Measurements from ENCODE around the gene TFAM. TPM values are rescaled to one million over a fixed set of nuclear protein-coding genes. Genes with fewer than 3 reads are reported as not detected.
"Not testable (repeated sequence)": the region's sequence is repeated elsewhere in the genome, so short reads cannot be mapped to it uniquely, and the experiment has no call there.

Gene TFAM
- total RNA-seq, 4 donors from 2014 or later = 9.2 to 21.7 (median 15.0) TPM

- H3K4me3 ChIP-seq = no peak overlapping the region
- TF ChIP-seq CTCF (IDR thresholded peaks at IDR 0.05 in 4 of 5, conservative IDR thresholded peaks at IDR 0.05 in 1 of 5) (no peak), POLR2A (IDR thresholded peaks at IDR 0.05) (no peak)
- no peaks in the 10 kb centered on the region for H3K4me1 ChIP-seq
- no peaks in the 10 kb centered on the region for H3K27me3 ChIP-seq
- ATAC-seq = no peak
- no peaks in the 10 kb centered on the region for H3K9me3 ChIP-seq
- H3K27ac ChIP-seq = no peak overlapping the region
- no peaks in the 10 kb centered on the region for H3K36me3 ChIP-seq
- intact Hi-C loops (cut with DNase I; ENCODE audit: low total_unique reads) = loop anchor here (10.0 kb wide), 1 partner anchor 99 kb away; the partner anchor contains the start of gene BICC1
- in situ Hi-C loops (cut with MboI; ENCODE audit: low sequenced_read_pairs in 4 of 4) = loop anchor here in 1 of 4 donors (25.0 kb wide), 1 partner anchor 253 kb away; no protein-coding TSS in a partner anchor
- no peak for DNase-seq
Observed at GRCh38 chr10:58415757-58416156, 30.5 kb downstream of the TFAM start.

- H3K36me3 ChIP-seq, H3K4me3 ChIP-seq, H3K4me1 ChIP-seq, H3K27me3 ChIP-seq, ATAC-seq, DNase-seq, H3K9me3 ChIP-seq, H3K27ac ChIP-seq: not testable (repeated sequence)
- in situ Hi-C loops (cut with MboI; ENCODE audit: low sequenced_read_pairs in 4 of 4) = loop anchor here in 1 of 4 donors (25.0 kb wide), 1 partner anchor 256 kb away; no protein-coding TSS in a partner anchor
- intact Hi-C loops (cut with DNase I; ENCODE audit: low total_unique reads) = loop anchor here (10.0 kb wide), 1 partner anchor 97 kb away; the partner anchor contains the start of gene BICC1
Observed at GRCh38 chr10:58417902-58418301, 32.7 kb downstream of the TFAM start.

GRCh38 chr10:58424176-58424575 is 39.0 kb downstream of the TFAM start:
- H3K36me3 ChIP-seq = no peaks in the 10 kb centered on the region
- TF ChIP-seq CTCF (IDR thresholded peaks at IDR 0.05 in 4 of 5, conservative IDR thresholded peaks at IDR 0.05 in 1 of 5) (no peak), POLR2A (IDR thresholded peaks at IDR 0.05) (no peak)
- DNase-seq = no peak
- in situ Hi-C loops (cut with MboI; ENCODE audit: low sequenced_read_pairs in 4 of 4) = loop anchor here in 1 of 4 donors (25.0 kb wide), 1 partner anchor 262 kb away; no protein-coding TSS in a partner anchor
- H3K4me1 ChIP-seq = no peaks in the 10 kb centered on the region
- no peak overlapping the region for H3K27ac ChIP-seq
- no peaks in the 10 kb centered on the region for H3K27me3 ChIP-seq
- ATAC-seq = no peak
- intact Hi-C loops (cut with DNase I; ENCODE audit: low total_unique reads) = no loop called here
- H3K4me3 ChIP-seq = no peak overlapping the region
- H3K9me3 ChIP-seq = no peaks in the 10 kb centered on the region

- ATAC-seq; H3K36me3 ChIP-seq; H3K27ac ChIP-seq; H3K9me3 ChIP-seq; in situ Hi-C loops (cut with MboI; ENCODE audit: low sequenced_read_pairs in 4 of 4); H3K4me1 ChIP-seq; intact Hi-C loops (cut with DNase I; ENCODE audit: low total_unique reads); DNase-seq; H3K27me3 ChIP-seq; H3K4me3 ChIP-seq: not testable (repeated sequence)
Observed at GRCh38 chr10:58428436-58428835, 43.2 kb downstream of the TFAM start.

- no peaks in the 10 kb centered on the region for H3K4me1 ChIP-seq
- ATAC-seq = no peak
- in situ Hi-C loops (cut with MboI; ENCODE audit: low sequenced_read_pairs in 4 of 4) (no loop called here), intact Hi-C loops (cut with DNase I; ENCODE audit: low total_unique reads) (no loop called here)
- no peaks in the 10 kb centered on the region for H3K36me3 ChIP-seq
- no peaks in the 10 kb centered on the region for H3K9me3 ChIP-seq
- H3K4me3 ChIP-seq = no peak overlapping the region
- TF ChIP-seq POLR2A (IDR thresholded peaks at IDR 0.05) (no peak), CTCF (IDR thresholded peaks at IDR 0.05 in 4 of 5, conservative IDR thresholded peaks at IDR 0.05 in 1 of 5) (no peak)
- H3K27me3 ChIP-seq = no peaks in the 10 kb centered on the region
- H3K27ac ChIP-seq = no peak overlapping the region
- no peak for DNase-seq
Observed at GRCh38 chr10:58431903-58432302, 46.7 kb downstream of the TFAM start.

GRCh38 chr10:58433066-58433465 is 47.9 kb downstream of the TFAM start:
- Histone ChIP-seq H3K36me3 (no peaks in the 10 kb centered on the region), H3K27ac (no peak overlapping the region), H3K4me1 (no peaks in the 10 kb centered on the region), H3K9me3 (no peaks in the 10 kb centered on the region), H3K4me3 (no peak overlapping the region), H3K27me3 (no peaks in the 10 kb centered on the region)
- ATAC-seq (no peak), DNase-seq (no peak)
- in situ Hi-C loops (cut with MboI; ENCODE audit: low sequenced_read_pairs in 4 of 4) (no loop called here), intact Hi-C loops (cut with DNase I; ENCODE audit: low total_unique reads) (no loop called here)
- no peak for TF ChIP-seq CTCF (IDR thresholded peaks at IDR 0.05 in 4 of 5, conservative IDR thresholded peaks at IDR 0.05 in 1 of 5)
- no peak for TF ChIP-seq POLR2A (IDR thresholded peaks at IDR 0.05)
